MM.1S (cell line): ENCODE measurements around the gene HNF4A.

Source experiments
- CTCF ChIP-seq: fragments of 300-600 bp; sonication (generic); IDR thresholded peaks from 2 replicates; pipeline ENCODE4 v1.5.1; 2016; ENCODE audit warnings: antibody characterized with exemption, low read length, mixed read lengths
- EZH2 ChIP-seq: fragments of 300-600 bp; sonication (generic); optimal IDR thresholded peaks from 2 replicates; pipeline ENCODE3; 2017; ENCODE audit warnings: low read depth, mild to moderate bottlenecking, antibody characterized with exemption, low read length, mixed read lengths
- EZH2phosphoT487 ChIP-seq: fragments of 300-600 bp; sonication (generic); IDR thresholded peaks from 2 replicates; pipeline ENCODE4 v1.6.1; 2018; ENCODE audit warnings: antibody characterized with exemption, low read length

DNA sequence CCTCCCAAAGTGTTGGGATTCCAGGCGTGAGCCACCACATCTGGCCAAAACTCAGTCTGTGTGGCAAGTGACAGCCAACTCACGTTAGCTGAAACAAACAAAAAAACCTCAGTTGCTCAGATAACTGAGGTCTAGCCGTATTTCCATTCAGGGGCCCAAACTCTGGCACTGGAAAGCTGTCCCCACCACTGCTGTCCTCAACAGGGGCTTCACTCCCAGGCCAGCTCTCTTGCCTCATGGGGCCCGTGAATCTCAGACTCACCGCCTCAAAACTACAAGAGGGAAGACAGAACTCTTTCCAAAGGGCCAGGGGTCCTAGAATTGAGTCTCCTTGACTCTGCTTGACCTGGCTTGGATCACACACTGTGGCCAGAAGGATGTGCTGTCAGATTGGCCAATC, 127.6 kb downstream of the HNF4A start:
- TF ChIP-seq EZH2 (no peak), CTCF (no peak), EZH2phosphoT487 (no peak)
